T-helper 17 cell (primary cell): Measurements from ENCODE around the gene NLGN1. TPM values are rescaled to one million over a fixed set of nuclear protein-coding genes. Genes with fewer than 3 reads are reported as not detected.
"Not testable (repeated sequence)": the region's sequence is repeated elsewhere in the genome, so short reads cannot be mapped to it uniquely, and the experiment has no call there.

Source experiments
- ATAC-seq: fragments of 150-1000 bp; cut with Tn5 transposase; 2 replicates; pipeline ENCODE4 v1.10.0; 2021; ENCODE audit warnings: mild to moderate bottlenecking, moderate library complexity
- DNase-seq, 3 donors: peaks; one replicate each; pipeline versions ENCODE4 v3.0.0 to v3.0.0-alpha.2; 2020 to 2021
- H3K9me3 ChIP-seq: one replicate; pipeline ENCODE4 v1.7.0; 2013; ENCODE audit warnings: low read length, mild to moderate bottlenecking; ENCODE audit not compliant: control insufficient read depth, poor library complexity, severe bottlenecking
- H3K27ac Mint-ChIP-seq: one replicate; pipeline ENCODE4 v1.8.0; 2022; ENCODE audit warnings: mild to moderate bottlenecking, moderate library complexity, mixed read lengths
- H3K27me3 Mint-ChIP-seq: one replicate; pipeline ENCODE4 v1.8.0; 2022; ENCODE audit warnings: mixed read lengths
- H3K36me3 Mint-ChIP-seq: one replicate; pipeline ENCODE4 v1.8.0; 2022; ENCODE audit warnings: low read depth, mixed read lengths
- H3K4me1 Mint-ChIP-seq: one replicate; pipeline ENCODE4 v1.8.0; 2022; ENCODE audit warnings: mild to moderate bottlenecking, mixed read lengths
- H3K4me3 Mint-ChIP-seq: one replicate; pipeline ENCODE4 v1.8.0; 2022; ENCODE audit warnings: mild to moderate bottlenecking, moderate library complexity, mixed read lengths
- total RNA-seq, 4 donors: library from RNA in 2 of 4; stranded (reverse) in 2 of 4; gene quantifications; one replicate each; pipeline ENCODE4 v1.2.3 and lab custom pipeline; 2022 to 2026

Gene NLGN1
- total RNA-seq, 2 donors from 2014 or later = not detected

GRCh38 chr3:173545590-173545989, 148.0 kb downstream of the NLGN1 start:
- not testable (repeated sequence) for H3K27ac Mint-ChIP-seq, ATAC-seq, H3K9me3 ChIP-seq, H3K27me3 Mint-ChIP-seq, H3K4me3 Mint-ChIP-seq, H3K36me3 Mint-ChIP-seq, DNase-seq, H3K4me1 Mint-ChIP-seq

GRCh38 chr3:173547070-173547469, 149.5 kb downstream of the NLGN1 start:
- Mint-ChIP-seq H3K4me1 (no peaks in the 10 kb centered on the region), H3K27me3 (no peaks in the 10 kb centered on the region), H3K27ac (no peak overlapping the region), H3K36me3 (no peaks in the 10 kb centered on the region), H3K4me3 (no peak overlapping the region)
- DNase-seq (no peak), ATAC-seq (no peak)
- no peaks in the 10 kb centered on the region for H3K9me3 ChIP-seq

- no peaks in the 10 kb centered on the region for H3K36me3 Mint-ChIP-seq
- no peak overlapping the region for H3K4me3 Mint-ChIP-seq
- H3K9me3 ChIP-seq = no peaks in the 10 kb centered on the region
- ATAC-seq = no peak
- H3K4me1 Mint-ChIP-seq = no peaks in the 10 kb centered on the region
- no peak overlapping the region for H3K27ac Mint-ChIP-seq
- no peaks in the 10 kb centered on the region for H3K27me3 Mint-ChIP-seq
- DNase-seq = no peak
Observed at GRCh38 chr3:173548261-173548660, 150.7 kb downstream of the NLGN1 start.

- Mint-ChIP-seq H3K4me1 (no peaks in the 10 kb centered on the region), H3K36me3 (no peaks in the 10 kb centered on the region), H3K4me3 (no peak overlapping the region), H3K27ac (no peak overlapping the region), H3K27me3 (no peaks in the 10 kb centered on the region)
- no peak for DNase-seq
- no peak for ATAC-seq
- H3K9me3 ChIP-seq = no peaks in the 10 kb centered on the region
Observed at GRCh38 chr3:173552526-173552925, 155.0 kb downstream of the NLGN1 start.

GRCh38 chr3:173553635-173554280, 156.2 kb downstream of the NLGN1 start:
- Mint-ChIP-seq H3K36me3 (no peaks in the 10 kb centered on the region), H3K4me1 (no peaks in the 10 kb centered on the region), H3K27ac (no peak overlapping the region), H3K4me3 (no peak overlapping the region), H3K27me3 (no peaks in the 10 kb centered on the region)
- no peak for ATAC-seq
- DNase-seq = no peak
- H3K9me3 ChIP-seq = no peaks in the 10 kb centered on the region

GRCh38 chr3:173556546-173556945, 159.0 kb downstream of the NLGN1 start:
- Mint-ChIP-seq H3K36me3 (no peaks in the 10 kb centered on the region), H3K27me3 (no peaks in the 10 kb centered on the region), H3K4me3 (no peak overlapping the region), H3K27ac (no peak overlapping the region), H3K4me1 (no peaks in the 10 kb centered on the region)
- ATAC-seq = no peak
- DNase-seq = no peak
- H3K9me3 ChIP-seq = no peaks in the 10 kb centered on the region

GRCh38 chr3:173567997-173568396, 170.5 kb downstream of the NLGN1 start:
- H3K4me1 Mint-ChIP-seq = no peaks in the 10 kb centered on the region
- H3K4me3 Mint-ChIP-seq = no peak overlapping the region
- H3K27me3 Mint-ChIP-seq = no peaks in the 10 kb centered on the region
- DNase-seq (no peak), ATAC-seq (no peak)
- no peaks in the 10 kb centered on the region for H3K9me3 ChIP-seq
- no peak overlapping the region for H3K27ac Mint-ChIP-seq
- H3K36me3 Mint-ChIP-seq = no peaks in the 10 kb centered on the region

GRCh38 chr3:173568623-173569022, 171.1 kb downstream of the NLGN1 start:
- H3K36me3 Mint-ChIP-seq = no peaks in the 10 kb centered on the region

GRCh38 chr3:173583496-173583895, 186.0 kb downstream of the NLGN1 start:
- no peaks in the 10 kb centered on the region for H3K9me3 ChIP-seq
- no peak for ATAC-seq
- DNase-seq = no peak
- Mint-ChIP-seq H3K4me1 (peaks cover 4% of the 10 kb centered on the region), H3K36me3 (no peaks in the 10 kb centered on the region), H3K4me3 (no peak overlapping the region), H3K27ac (no peak overlapping the region), H3K27me3 (peaks cover 5% of the 10 kb centered on the region)

More at GRCh38 chr3:173568623-173569022, 171.1 kb downstream of the NLGN1 start:
- no peak overlapping the region for H3K4me3 Mint-ChIP-seq
- ATAC-seq = no peak
- H3K27ac Mint-ChIP-seq = no peak overlapping the region
- H3K27me3 Mint-ChIP-seq = no peaks in the 10 kb centered on the region
- no peaks in the 10 kb centered on the region for H3K4me1 Mint-ChIP-seq
- DNase-seq = no peak
- no peaks in the 10 kb centered on the region for H3K9me3 ChIP-seq

- H3K9me3 ChIP-seq = no peaks in the 10 kb centered on the region
- H3K27me3 Mint-ChIP-seq = peaks cover 5% of the 10 kb centered on the region
- ATAC-seq (no peak), DNase-seq (no peak)
- no peaks in the 10 kb centered on the region for H3K36me3 Mint-ChIP-seq
- peaks cover 4% of the 10 kb centered on the region for H3K4me1 Mint-ChIP-seq
- no peak overlapping the region for H3K4me3 Mint-ChIP-seq
- H3K27ac Mint-ChIP-seq = no peak overlapping the region
Observed at GRCh38 chr3:173584093-173584837, 186.7 kb downstream of the NLGN1 start.

- Mint-ChIP-seq H3K27ac (no peak overlapping the region), H3K27me3 (peaks cover 5% of the 10 kb centered on the region), H3K4me1 (peaks cover 4% of the 10 kb centered on the region), H3K36me3 (no peaks in the 10 kb centered on the region), H3K4me3 (no peak overlapping the region)
- no peak for ATAC-seq
- DNase-seq = no peak
- no peaks in the 10 kb centered on the region for H3K9me3 ChIP-seq
Observed at GRCh38 chr3:173584838-173585831, 187.6 kb downstream of the NLGN1 start.

GRCh38 chr3:173586166-173586565, 188.6 kb downstream of the NLGN1 start:
- H3K36me3 Mint-ChIP-seq = no peaks in the 10 kb centered on the region
- no peak overlapping the region for H3K4me3 Mint-ChIP-seq
- DNase-seq (no peak), ATAC-seq (no peak)
- peaks cover 4% of the 10 kb centered on the region for H3K4me1 Mint-ChIP-seq
- no peak overlapping the region for H3K27ac Mint-ChIP-seq
- no peaks in the 10 kb centered on the region for H3K9me3 ChIP-seq
- H3K27me3 Mint-ChIP-seq = peaks cover 5% of the 10 kb centered on the region

- H3K4me1 Mint-ChIP-seq = peaks cover 4% of the 10 kb centered on the region
Observed at GRCh38 chr3:173587055-173587454, 189.5 kb downstream of the NLGN1 start.

More at GRCh38 chr3:173587055-173587454, 189.5 kb downstream of the NLGN1 start:
- Mint-ChIP-seq H3K4me3 (no peak overlapping the region), H3K27ac (no peak overlapping the region), H3K27me3 (peaks cover 5% of the 10 kb centered on the region), H3K36me3 (no peaks in the 10 kb centered on the region)
- no peaks in the 10 kb centered on the region for H3K9me3 ChIP-seq
- no peak for DNase-seq
- no peak for ATAC-seq
